Stimulated activated CD4-positive, alpha-beta T cell treated with anti-CD3 and anti-CD28 coated beads, Interleukin-12 subunit alpha, Interleukin-12 subunit beta, amount 100 ng/mL, for 48 hours (primary cell): ENCODE results near the gene RGS3.

ENCODE experiments used
- DNase-seq, 3 donors: peaks; one replicate each; pipeline ENCODE4 v3.0.0-alpha.2; 2020; ENCODE audit warnings: low read depth in 2 of 3, low spot score in 1 of 3

The RGS3 gene

DNA sequence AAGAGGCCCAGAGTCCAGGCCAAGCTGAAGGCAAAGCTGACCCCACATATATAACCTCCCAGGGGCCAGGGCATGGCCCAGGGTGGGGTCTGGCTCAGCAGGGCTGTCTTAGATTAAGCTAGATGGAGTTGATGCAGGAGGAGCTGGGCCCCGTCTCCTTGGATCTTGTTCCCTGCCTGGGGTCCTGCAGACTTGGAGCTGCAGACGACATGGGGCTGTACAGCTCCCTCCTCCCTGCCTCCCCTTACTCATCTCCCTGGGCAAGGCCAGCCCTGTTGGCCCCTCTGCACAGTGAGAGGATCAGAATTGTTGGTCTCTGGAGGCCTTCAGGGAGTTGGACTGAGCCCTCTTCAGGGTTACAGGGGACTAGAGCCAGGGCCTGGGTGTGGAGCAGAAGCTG, 134.9 kb downstream of the RGS3 start:
- no peak for DNase-seq

DNA sequence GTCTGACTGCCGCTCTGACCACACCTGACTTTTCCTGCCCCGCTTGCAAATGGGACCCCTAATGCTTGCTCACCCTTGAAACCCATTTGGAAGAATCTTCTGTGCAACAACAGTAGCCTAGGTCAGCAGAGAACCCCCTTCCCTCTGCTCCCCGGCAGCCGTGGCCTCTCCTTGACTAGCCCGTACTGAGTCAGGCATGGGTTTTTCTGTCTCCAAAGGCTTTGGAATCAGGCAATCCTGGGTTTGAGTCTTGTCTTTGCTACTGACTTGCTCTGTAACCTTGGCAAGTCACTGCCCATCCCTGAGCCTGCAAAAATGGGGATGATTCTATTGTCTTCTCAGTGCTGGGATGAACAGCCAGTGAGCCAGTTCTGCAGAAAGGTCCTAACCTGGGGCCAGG, 135.4 kb downstream of the RGS3 start:
- no peak for DNase-seq

DNA sequence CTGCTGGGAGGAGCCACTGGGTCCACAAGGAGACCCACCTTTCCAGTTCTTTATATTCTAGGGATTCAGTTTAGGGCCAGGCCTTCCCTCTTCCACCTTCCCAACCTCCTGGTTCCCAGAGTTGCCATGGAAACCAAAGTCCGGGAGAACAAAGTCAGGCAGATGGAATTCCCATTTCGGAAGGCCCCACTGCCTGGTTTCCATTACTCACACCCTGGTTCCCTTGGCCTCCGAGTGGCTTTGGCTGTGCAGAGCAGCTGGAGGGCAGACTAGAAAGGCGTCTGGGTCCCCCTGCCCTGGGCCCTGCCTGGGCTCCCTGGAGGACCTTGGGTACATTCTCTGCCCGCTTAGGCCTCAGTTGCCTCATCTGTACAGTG, 136.1 kb downstream of the RGS3 start:
- DNase-seq, result no peak

DNA sequence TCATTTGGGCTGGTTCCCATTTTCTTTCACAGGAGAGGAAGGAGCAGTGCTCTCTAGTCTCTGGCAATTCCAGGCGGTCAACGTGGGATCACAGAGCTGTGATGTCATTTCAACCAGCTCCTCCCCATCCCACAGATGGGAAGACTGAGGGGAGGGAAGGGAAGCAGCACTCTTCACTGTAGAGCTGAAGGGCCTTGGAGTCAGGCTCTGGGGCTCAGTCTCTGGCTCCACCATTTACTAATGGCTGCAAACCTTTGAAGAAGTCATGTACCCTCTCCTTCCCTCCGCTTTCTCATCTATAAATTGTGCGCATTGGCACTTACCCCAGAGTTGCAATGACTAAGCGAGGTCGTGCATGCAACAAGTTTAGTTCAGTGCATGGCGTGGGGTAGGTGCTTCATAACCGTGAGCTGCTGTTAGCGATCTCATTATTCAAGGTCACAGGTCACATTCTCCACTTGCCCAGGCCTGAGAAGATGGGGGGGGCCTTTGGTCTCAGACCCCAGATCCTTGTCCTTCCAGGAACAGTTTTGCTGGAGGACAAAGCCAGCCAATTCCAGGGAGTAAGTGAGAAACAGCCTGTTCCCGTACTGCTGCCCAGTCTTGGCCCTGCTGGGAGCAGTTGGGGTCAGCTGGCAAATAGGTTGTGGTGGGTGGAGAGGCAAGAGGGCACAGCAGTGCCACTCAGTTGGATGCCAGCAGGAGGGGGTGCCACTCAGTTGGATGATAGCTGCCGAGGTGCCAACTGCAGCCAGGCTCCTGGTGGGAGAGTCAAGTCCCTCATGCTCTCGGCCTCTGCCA, 136.7 kb downstream of the RGS3 start:
- DNase-seq, result no peak

DNA sequence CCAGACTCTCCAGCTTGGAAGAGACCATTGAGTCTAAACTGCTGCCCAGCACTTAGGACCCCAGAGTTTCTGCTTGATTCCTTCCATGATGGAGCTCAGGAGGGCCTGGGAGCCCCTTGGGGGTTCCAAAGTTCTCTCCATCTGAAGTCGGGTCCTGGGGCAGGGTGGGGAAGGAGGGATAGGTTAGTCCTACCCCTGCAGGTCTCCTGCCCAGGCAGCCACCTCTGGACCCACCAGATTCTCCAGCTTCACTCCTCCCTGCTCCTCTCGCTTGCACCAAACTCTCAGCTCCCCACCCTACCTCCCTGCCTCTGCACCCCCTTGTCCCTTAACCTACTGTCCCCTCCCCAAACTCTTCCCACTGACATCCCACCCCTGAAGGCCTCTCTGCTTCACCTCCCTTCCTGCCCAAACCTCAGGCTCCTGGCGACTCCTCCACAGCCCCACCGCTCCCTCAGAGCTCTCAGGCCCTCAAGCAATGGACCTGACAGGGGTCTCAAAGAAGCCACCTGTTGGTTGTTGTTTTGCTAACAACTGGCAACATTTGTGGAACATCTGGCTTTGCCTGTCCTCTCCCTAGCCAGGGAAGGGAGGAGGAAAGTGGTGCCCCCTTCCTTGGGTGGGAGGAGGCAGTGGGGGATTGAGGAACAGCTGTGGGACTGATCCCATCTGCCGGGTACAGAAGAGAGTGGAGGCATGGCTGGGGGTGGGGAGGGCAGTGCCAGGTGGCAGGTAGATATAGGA, 137.5 kb downstream of the RGS3 start:
- no peak for DNase-seq

DNA sequence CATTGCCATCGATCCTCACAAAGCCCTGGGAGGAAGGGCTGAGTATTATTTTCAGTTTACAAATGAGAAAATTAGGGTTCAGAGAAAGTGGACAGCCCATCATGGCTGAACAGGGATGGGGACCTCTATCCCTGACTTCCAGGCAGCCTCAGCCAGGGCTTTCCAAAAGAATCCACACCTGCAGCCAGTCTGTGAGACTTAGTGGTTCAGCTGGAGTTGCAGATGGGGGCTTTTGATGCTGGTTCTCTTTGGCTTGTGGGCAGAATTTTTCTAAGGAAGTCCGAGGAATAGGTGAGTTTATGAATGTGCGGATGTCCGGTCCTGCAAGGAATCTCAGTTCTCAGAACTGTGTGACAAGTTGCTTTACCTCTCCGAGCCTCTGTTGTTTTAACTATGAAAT, 138.1 kb downstream of the RGS3 start:
- DNase-seq, result no peak

DNA sequence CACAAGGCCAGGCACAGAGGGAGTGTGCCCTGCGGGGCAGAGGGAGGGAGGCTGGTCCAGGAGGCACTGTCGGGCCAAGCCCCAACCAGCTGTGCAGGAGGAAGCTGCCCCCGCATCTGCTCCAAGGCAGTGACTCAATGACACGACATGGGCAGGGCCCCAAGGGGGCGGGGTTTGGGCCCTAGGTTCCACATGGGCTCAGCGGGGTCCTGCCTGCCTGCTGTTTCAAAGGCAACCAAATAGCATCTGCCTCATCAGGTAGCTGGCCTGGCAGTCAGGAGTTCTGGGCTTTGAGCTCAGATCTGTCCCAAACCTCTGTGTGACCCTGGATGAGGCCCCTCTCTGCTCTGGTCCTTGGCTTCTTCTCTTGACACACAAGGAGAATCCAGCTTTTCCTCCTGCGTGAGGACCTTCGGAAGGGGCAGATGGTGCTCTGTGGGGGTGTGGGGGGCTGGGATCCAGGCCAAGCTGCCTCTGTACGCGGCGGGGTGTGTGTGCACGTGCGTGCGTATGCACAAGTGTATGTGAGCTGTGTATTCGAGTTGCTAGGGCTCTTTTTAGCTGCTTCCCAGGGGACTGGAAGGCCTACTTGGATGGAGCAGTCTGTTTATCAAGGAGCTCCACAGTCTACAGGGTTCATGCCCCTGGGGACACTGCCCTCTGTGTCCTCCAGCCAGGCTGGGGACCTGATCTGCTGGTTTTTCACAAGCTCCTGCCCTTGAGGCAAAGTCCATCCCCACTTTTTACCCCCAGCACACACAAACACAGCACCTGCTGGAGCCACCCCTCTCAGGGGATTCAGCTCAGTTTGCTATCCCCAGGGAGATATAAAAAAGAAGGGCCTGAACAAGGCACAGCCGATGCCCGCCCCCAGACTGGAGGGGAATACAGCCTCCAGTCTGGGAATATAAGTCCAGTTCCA, 138.9 kb downstream of the RGS3 start:
- DNase-seq, result peak in 2 of 3 donors; percentile 55 to 69

DNA sequence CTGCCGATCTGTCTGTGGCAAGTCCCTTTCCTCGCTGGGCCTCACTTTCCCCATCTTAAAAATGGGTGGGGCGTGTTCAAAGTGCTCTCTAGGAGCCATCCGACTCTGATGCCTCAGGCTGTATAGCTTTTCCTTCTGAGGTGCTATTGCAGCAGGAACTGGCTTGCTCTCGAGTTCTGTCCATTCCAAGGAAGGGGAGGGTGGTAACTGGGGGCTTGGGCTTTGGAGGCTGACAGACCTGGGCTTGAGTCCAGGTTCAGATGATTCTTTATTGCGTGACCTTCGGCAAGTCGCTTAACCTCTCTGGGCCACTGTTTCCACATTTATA, 139.5 kb downstream of the RGS3 start:
- no peak for DNase-seq

DNA sequence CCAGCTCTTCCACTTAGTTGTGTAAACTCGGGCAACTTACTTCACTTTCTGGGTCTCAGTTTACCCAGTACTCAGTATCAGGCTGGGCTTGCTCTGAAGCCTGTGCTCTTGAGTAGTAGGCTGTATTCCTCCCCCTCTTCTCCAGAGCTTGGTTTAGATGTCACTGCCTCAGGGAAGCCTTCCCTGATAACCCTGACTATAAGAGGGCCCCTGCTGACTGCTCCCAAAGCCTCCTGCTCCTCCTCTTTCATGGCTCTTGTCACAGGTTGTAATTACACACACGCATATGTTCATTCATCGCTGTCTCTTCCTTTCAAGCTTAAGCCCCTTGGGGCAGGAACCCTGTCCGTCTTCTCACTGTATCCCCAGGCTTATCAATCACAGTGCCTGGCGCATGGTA, 140.2 kb downstream of the RGS3 start:
- DNase-seq, result no peak

DNA sequence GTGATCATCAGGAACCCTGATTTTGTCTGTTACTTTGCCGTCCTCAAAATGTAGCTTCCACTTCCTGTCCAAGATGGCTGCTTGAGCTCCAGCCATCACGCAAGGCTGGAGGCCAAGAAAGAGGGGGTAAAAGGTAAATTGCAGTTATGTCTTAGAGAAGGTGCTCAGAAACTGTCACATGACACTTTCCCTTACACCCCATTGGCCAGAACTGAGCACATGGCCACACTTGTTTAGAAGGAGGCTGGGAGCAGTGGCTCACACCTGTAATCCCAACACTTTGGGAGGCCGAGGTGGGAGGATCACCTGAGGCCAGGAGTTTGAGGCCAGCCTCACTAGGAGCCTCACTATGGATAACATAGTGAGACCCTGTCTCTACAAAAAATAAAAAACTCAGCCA, 140.9 kb downstream of the RGS3 start:
- no peak for DNase-seq

DNA sequence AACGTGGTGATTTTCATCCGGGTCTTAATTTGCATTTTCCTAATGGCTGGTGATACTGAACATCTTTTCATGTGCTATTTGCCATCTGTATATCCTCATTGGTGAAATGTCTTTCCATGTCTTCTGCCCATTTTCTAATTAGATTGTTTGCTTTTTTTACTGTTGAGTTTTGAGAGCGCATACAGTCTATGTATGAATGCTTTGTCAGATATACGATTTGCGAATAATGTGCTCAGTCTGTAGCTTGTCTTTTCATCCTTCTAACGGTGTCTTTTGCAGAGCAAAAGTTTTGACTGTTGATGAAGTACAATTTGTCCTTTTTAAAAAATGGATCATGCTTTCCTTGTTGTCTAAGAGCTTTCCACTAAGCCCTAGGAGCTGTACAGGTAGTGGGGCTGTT, 143.0 kb downstream of the RGS3 start:
- no peak for DNase-seq

DNA sequence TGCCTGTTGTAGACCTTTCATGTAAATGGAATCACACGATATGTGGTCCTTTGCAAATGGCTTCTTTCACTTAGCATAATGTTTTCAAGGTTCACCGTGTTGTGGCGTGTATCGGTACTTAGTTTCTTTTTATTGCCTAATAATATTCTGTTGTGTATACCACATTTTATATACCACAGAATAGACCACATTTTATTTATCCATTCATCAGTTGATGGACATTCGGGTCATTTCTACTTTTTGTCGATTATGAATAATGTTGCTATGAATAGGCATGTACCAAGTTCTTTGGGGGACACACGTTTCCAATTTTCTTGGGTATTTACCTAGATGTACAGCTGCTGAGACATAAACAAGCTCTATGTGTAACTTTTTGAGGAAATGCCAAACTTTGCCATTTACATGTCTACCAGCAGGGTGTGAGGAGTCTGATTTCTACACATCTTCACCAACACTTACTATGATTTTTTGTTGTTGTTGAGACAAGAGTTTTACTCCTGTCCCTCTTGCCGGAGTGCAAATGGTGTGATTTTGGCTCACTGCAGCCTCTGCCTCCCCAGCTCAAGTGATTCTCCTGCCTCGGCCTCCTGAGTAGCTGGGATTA, 144.7 kb downstream of the RGS3 start:
- no peak for DNase-seq

DNA sequence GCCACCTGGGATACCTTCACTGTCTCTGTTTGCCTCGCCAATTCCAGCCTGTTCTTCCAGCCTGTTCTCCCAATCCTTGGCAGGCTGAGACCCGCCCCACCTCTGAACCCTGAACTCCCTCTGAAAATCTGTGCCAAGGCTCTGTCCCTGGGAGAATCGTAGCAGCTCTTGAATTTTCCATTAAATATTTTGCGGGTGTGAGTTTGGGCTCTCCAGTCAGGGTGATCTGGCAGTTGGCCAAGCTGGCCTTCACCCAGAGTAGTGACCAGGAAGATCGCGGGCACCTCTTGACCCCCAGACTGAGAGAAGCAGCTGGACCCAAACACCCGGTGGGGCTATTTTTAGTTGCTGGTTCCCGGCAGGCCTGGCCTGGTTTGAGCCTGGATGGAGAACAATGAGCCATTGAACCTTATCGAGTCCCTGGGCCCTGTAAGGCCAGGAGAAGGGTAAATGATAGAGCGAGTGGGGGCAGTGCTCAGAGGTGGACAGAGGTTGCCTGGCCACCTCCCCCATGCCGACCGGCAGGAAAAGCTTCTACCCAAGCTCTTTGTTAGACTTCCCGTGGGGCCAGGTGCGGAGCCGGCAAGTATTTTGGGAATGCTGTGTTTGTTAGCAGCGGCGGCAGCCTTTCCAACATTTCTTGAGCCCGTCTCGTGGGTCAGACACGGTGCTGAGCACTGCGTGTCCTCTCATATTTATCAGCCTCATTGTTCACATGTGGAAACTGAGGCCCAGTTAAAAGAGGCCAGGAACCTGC, 146.2 kb downstream of the RGS3 start:
- no peak for DNase-seq

DNA sequence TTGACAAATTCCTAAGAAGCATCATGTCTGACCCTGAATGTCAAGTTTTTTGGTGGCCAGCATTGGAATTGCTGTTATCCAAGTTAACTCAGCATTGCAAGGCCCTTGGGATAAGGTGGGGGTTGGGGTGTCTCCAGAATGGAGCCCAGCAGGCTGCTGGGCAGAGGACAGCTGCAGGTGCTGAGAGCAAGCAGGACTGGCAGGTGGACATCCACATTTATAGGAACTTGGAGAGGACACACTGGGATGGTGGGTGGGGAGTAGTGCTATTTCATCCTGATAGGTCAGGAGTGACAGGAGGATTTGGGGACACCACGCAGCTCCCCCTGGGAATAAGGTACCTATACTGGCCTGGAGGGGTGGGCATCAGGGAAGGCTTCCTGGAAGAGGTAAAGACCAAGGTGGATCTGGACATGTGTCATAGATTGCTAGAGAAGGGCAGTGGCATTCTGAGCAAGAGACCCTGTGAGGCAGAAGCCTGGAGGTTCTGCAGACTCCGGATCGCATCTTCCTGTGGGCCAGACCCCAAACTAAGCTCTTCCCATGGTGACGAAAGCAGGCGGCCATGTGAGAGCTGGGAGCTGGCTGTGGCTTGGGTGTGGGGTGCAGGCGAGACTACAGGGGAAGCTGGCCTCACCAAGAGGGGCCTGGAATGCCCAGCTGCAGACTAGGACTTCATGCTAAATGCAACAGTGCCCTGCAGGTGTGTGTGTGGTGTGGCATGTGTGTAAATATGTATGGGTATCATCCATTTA, 148.1 kb downstream of the RGS3 start:
- DNase-seq, result no peak

DNA sequence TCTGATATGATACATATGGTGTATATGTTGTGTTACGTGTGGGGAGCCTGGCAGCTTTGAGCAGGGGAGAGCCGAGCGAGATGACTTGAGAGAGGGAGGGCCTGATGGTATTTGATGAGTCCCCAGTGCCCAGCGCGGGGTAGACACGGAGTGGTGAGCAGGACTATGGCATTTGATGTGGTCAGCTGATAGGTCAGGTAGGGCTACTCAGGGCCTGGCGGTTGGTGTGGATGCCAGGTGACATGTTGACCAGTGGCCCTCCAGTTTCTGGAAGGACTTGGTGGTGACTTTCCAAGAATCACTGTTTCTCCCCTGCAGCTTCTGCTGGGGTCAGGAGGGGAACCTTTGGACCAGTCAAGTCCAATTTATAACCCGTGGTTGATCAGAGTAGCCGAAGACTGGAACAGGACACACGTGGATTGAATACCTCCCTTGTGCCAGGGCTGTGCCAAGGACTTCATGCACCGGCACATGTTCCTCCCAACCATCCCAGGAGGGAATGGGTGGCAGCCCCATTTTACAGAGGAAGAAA, 148.8 kb downstream of the RGS3 start:
- no peak for DNase-seq

DNA sequence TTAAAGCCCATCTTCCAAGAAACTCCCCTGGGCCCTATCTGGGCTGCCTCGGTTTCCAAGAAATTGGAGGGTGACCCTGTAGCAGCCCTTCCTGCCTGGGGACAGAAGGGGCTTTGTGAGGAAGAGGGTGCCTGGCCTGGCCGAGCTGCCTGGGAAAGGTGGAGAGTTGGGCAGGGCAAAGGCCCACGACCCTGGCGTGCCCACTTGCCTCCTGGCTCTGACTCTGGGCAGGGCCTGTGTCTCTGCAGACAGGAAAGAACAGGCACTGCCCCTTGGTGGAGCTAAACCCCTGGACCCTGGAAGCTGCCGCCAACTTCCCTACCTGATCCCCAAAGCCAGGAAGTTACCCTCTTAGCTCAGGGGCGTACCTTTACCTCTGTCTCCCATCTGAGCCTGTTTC, 149.3 kb downstream of the RGS3 start:
- no peak for DNase-seq

DNA sequence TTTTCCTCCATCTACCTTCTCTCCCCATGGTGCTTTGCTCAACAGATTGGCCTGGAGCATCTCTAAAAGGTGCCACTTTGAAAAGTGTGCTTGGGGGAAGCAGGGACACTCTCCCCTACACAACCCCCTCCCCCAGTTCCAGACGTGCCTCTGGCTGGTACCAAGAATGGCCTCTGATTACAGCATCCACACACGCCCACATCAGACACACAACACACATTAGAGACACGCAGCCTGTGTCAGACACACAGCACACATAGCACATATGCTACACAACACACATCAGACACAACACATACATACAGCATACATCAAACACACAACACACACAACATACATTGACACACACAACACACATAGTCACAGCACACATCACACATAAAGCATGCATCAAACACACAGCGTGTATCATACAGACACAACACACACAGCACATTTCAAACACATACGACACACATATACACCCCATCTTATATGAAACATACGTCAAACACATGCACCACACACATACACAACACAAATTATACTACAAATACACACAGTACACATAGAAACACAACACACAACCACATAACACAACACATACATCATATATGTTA, 150.4 kb downstream of the RGS3 start:
- no peak for DNase-seq

DNA sequence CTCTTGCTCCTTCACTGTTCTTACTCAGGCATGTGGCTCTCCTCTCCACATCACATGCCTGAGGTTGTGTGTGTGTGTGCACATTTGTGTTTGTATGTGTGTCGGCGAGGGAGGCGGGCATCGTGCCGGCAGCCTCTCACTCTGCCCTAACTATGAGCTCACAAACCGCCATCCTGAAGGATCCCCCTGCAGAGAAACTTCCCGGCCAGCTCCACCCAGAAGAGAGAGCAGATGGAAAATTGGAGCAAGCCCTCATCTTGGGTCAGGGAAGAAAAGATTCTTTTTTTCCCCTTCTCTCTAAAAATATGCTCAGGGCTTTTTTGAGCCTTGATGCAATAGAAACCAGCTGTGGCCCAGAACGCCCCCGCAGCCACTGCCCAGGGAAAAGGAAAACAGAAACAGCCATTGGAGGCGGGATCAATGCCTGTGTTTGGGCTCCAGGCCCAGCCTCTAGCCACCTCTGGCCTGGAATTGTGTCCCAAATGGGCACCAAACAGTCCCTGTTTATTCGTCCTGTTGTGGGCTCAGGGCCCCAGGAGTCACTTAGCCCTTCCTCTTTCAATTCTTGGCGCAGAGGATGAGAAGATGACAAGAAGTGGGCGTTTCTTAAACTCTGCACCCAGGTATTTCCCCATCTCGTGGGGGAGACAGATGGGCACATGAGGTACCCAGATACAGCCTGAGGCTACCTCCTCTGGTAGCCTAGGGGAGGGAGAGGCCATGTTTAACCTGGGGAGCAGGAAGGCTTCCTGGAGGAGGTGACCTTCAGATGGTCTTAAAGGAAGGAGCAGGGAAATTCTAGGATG, 151.5 kb downstream of the RGS3 start:
- peak in 1 of 3 donors; percentile 21 for DNase-seq

DNA sequence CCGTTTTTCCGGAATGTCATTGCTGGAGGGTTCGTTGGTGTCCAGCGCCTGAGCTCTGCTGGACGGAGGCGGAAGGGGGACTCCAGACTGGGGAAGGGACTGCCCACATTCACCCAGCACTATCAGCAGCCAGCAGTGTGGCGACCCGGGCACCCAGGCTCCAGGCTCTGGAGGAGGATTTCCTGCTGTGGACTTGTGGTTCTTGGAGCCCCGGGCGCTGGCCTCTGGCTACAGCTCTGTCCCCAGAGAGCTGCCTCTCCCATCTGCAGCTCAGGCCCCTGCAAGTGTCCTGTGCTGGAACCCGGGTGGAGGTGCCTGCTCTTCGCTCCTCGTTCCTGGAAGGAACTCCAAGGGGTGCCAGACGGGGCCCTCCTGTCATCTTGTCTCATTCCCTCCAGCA, 152.6 kb downstream of the RGS3 start:
- DNase-seq, result no peak
